H9 (cell line): ENCODE results near the gene CLIC3. TPM values are rescaled to one million over a fixed set of nuclear protein-coding genes. Genes with fewer than 3 reads are reported as not detected.

Experiments used
- DNase-seq: peaks from one replicate; pipeline ENCODE4 v3.0.0-alpha.2; 2017
- H2AFZ ChIP-seq: one replicate; pipeline ENCODE4 v1.6.1; 2013; ENCODE audit warnings: mild to moderate bottlenecking, low read length, control low read depth, moderate library complexity
- H2AK5ac ChIP-seq: 2 replicates; pipeline ENCODE4 v1.6.1; 2013; ENCODE audit warnings: low read length, control low read depth, mixed read lengths; ENCODE audit not compliant: insufficient read length
- H2BK120ac ChIP-seq: one replicate; pipeline ENCODE4 v1.6.1; 2013; ENCODE audit warnings: low read depth, mild to moderate bottlenecking, low read length, control low read depth, inconsistent platforms; ENCODE audit not compliant: poor library complexity, severe bottlenecking
- H2BK12ac ChIP-seq: 2 replicates; pipeline ENCODE4 v1.6.1; 2013; ENCODE audit warnings: low read length, control low read depth, mixed read lengths, low read depth; ENCODE audit not compliant: insufficient read length
- H2BK15ac ChIP-seq: 2 replicates; pipeline ENCODE4 v1.6.1; 2013; ENCODE audit warnings: low read depth, low read length, control low read depth
- H2BK20ac ChIP-seq: one replicate; pipeline ENCODE4 v1.6.1; 2013; ENCODE audit warnings: low read depth, mild to moderate bottlenecking, low read length, control low read depth, inconsistent platforms; ENCODE audit not compliant: poor library complexity, severe bottlenecking
- H2BK5ac ChIP-seq: 2 replicates; pipeline ENCODE4 v1.6.1; 2013; ENCODE audit warnings: low read length, control low read depth, mixed read lengths; ENCODE audit not compliant: insufficient read length
- H3K14ac ChIP-seq: 2 replicates; pipeline ENCODE4 v1.6.1; 2013; ENCODE audit warnings: low read length, control low read depth; ENCODE audit not compliant: insufficient read depth
- H3K18ac ChIP-seq: 2 replicates; pipeline ENCODE4 v1.6.1; 2013; ENCODE audit warnings: low read depth, mild to moderate bottlenecking, mixed read lengths, low read length, control low read depth; ENCODE audit not compliant: insufficient read length
- H3K23ac ChIP-seq: 2 replicates; pipeline ENCODE4 v1.6.1; 2013; ENCODE audit warnings: low read length, control low read depth, mixed read lengths, low read depth; ENCODE audit not compliant: insufficient read length
- H3K23me2 ChIP-seq: 2 replicates; pipeline ENCODE4 v1.6.1; 2013; ENCODE audit warnings: low read depth, mild to moderate bottlenecking, mixed read lengths, low read length, control low read depth; ENCODE audit not compliant: insufficient read length, poor library complexity, severe bottlenecking
- H3K27ac ChIP-seq: 2 replicates; pipeline ENCODE4 v1.5.1; 2013; ENCODE audit warnings: low read length, control low read depth, mixed read lengths, low read depth; ENCODE audit not compliant: insufficient read length
- H3K27me3 ChIP-seq: 2 replicates; pipeline ENCODE4 v1.6.1; 2013; ENCODE audit warnings: low read length, control low read depth, inconsistent platforms; ENCODE audit not compliant: insufficient read depth
- H3K4ac ChIP-seq: 2 replicates; pipeline ENCODE4 v1.6.1; 2013; ENCODE audit warnings: low read depth, mild to moderate bottlenecking, control low read depth, inconsistent platforms, low read length, moderate library complexity
- H3K4me1 ChIP-seq: 2 replicates; pipeline ENCODE4 v1.6.1; 2013; ENCODE audit warnings: low read length, control low read depth, inconsistent platforms; ENCODE audit not compliant: insufficient read depth
- H3K4me2 ChIP-seq: 2 replicates; pipeline ENCODE4 v1.6.1; 2013; ENCODE audit warnings: low read length, control low read depth, mixed read lengths; ENCODE audit not compliant: insufficient read length, insufficient read depth
- H3K56ac ChIP-seq: 2 replicates; pipeline ENCODE4 v1.6.1; 2013; ENCODE audit warnings: low read depth, mild to moderate bottlenecking, mixed read lengths, low read length, control low read depth; ENCODE audit not compliant: insufficient read length
- H3K79me1 ChIP-seq: 2 replicates; pipeline ENCODE4 v1.6.1; 2013; ENCODE audit warnings: low read depth, mild to moderate bottlenecking, moderate library complexity, low read length, control low read depth, inconsistent platforms; ENCODE audit not compliant: insufficient read depth, poor library complexity, severe bottlenecking
- H3K79me2 ChIP-seq: 2 replicates; pipeline ENCODE4 v1.6.1; 2013; ENCODE audit warnings: low read length, control low read depth, inconsistent platforms; ENCODE audit not compliant: insufficient read depth
- H3K9ac ChIP-seq: 2 replicates; pipeline ENCODE4 v1.6.1; 2013; ENCODE audit warnings: low read length, control low read depth, mixed read lengths; ENCODE audit not compliant: insufficient read length; ENCODE audit errors: extremely low read depth
- H3K9me3 ChIP-seq: one replicate; pipeline ENCODE4 v1.6.1; 2013; ENCODE audit warnings: low read depth, low read length, inconsistent platforms; ENCODE audit not compliant: control insufficient read depth
- H3T11ph ChIP-seq: one replicate; pipeline ENCODE4 v1.6.1; 2013; ENCODE audit warnings: mild to moderate bottlenecking, low read length, control low read depth, inconsistent platforms
- H4K20me1 ChIP-seq: one replicate; pipeline ENCODE4 v1.6.1; 2013; ENCODE audit not compliant: control insufficient read depth, insufficient read length, insufficient read depth
- H4K5ac ChIP-seq: 2 replicates; pipeline ENCODE4 v1.6.1; 2013; ENCODE audit warnings: low read depth, mild to moderate bottlenecking, mixed read lengths, low read length, control low read depth; ENCODE audit not compliant: insufficient read length
- H4K8ac ChIP-seq: replicated peaks from 2 replicates; pipeline ENCODE4 v1.6.1; 2013; ENCODE audit warnings: low read length, control low read depth, mixed read lengths, low read depth; ENCODE audit not compliant: insufficient read length
- H4K91ac ChIP-seq: 2 replicates; pipeline ENCODE4 v1.6.1; 2013; ENCODE audit warnings: low read depth, mild to moderate bottlenecking, moderate library complexity, mixed read lengths, low read length, control low read depth; ENCODE audit not compliant: insufficient read length
- H3K27ac Mint-ChIP-seq, 3 experiments: 2 replicates in 2 of 3; 3 replicates in 1 of 3; pipeline ENCODE4 v1.8.0; 2020 to 2021; ENCODE audit warnings: mixed read lengths in 3 of 3, mild to moderate bottlenecking in 1 of 3, moderate library complexity in 1 of 3
- H3K27me3 Mint-ChIP-seq: 2 replicates; pipeline ENCODE4 v1.8.0; 2021; ENCODE audit warnings: low read depth, mild to moderate bottlenecking, moderate library complexity, mixed read lengths
- H3K36me3 Mint-ChIP-seq, 3 experiments: 2 replicates in 2 of 3; 3 replicates in 1 of 3; pipeline ENCODE4 v1.8.0; 2020 to 2021; ENCODE audit warnings: low read depth in 3 of 3, mixed read lengths in 3 of 3; ENCODE audit not compliant: insufficient read depth in 1 of 3
- H3K4me1 Mint-ChIP-seq, 2 experiments: 2 replicates each; pipeline ENCODE4 v1.8.0; 2020; ENCODE audit warnings: mixed read lengths in 2 of 2
- H3K4me3 Mint-ChIP-seq, 2 experiments: 2 replicates in 1 of 2; 3 replicates in 1 of 2; pipeline ENCODE4 v1.8.0; 2020 to 2021; ENCODE audit warnings: mild to moderate bottlenecking in 2 of 2, mixed read lengths in 2 of 2, moderate library complexity in 1 of 2
- H3K9me3 Mint-ChIP-seq, 2 experiments: 2 replicates in 1 of 2; 3 replicates in 1 of 2; pipeline ENCODE4 v1.8.0; 2020; ENCODE audit warnings: mild to moderate bottlenecking in 2 of 2, mixed read lengths in 2 of 2, moderate library complexity in 1 of 2
- WGBS: extraction: QIAGEN DNeasy Blood & Tissue Kit; methylation state at CpG from one replicate; pipeline ENCODE4 v1.1.7; 2013; ENCODE audit warnings: missing lambda C conversion rate, low lambda C conversion rate, mixed read lengths; ENCODE audit not compliant: insufficient read length; ENCODE audit errors: extremely low coverage; 5-methylcytosine and 5-hydroxymethylcytosine counted together
- total RNA-seq: library from RNA; stranded (reverse); gene quantifications from 2 replicates; pipeline ENCODE4 v1.2.1, GENCODE V29; 2021
- TF ChIP-seq, protein P1 (sequence below): fragments of 200-600 bp; sonication (generic); conservative IDR thresholded peaks from 3 replicates; pipeline ENCODE4 v1.8.0; 2021; ENCODE audit warnings: antibody characterized with exemption, mild to moderate bottlenecking

The CLIC3 gene
- total RNA-seq, 1 experiment from 2014 or later, result 0.31 TPM

DNA sequence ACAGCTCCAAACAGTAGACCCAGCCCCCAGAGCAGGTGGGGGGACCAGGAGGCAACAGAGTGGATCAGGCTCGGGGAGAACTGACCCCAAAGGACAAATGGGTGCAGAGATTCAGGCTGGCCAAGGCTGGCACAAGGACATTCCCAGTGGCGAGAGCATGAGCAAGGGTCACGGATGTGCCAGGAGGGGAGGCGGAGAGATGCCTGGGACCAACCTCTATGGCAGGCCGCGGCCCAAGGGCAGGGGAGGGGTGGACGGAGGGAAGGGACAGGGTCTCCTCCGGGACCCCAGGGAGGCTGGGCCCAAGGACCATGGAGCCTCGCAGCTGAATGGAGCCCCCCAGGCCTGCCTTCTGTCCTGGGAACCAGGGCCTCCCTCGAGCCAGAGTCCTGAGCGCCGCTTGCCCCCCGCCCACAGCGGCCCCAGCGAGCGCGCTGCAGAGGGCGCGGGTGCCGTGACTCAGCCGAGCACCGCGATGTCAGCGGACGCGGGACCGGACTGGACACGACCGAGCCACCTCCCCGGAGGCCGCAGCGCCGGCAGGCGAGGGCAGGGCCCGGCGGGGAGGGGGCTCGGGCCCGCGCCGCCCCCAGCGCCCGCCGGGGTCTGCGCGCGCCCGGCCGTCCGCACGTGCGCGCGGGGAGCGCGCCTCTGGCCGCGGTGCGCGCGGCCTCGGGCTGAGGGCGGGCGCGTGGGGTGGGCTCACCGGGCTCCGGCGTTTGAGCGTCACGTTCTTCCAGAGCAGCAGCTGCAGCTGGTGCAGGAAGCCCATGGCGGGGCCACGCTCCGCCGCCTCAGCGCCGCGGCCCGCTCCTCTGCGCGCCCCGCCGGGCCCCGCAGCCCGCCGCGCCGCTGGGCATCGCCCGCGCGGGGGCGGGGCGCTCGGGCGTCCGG lies 31.2 kb upstream of the CLIC3 start, which contains the start of gene ABCA2:
Gene ABCA2 (minus strand): TSS at position 869 of the 894 bp plus-strand sequence. CDS start 97 bp downstream, at position 772.
- peaks cover 24% of the 10 kb centered on the region for H3K27me3 Mint-ChIP-seq
- Histone ChIP-seq H3K4me1 (no peaks in the 10 kb centered on the region), H3K23ac (no peak within 1 kb of the TSS), H3K23me2 (peaks cover 9% of the 10 kb centered on the region), H3K4ac (no peak within 1 kb of the TSS), H2BK15ac (no peak within 1 kb of the TSS), H3K27me3 (no peaks in the 10 kb centered on the region), H4K5ac (no peak within 1 kb of the TSS), H2AK5ac (no peak within 1 kb of the TSS), H2BK20ac (no peak within 1 kb of the TSS), H2BK120ac (no peak within 1 kb of the TSS), H2AFZ (no peak within 1 kb of the TSS), H3K9me3 (no peaks in the 10 kb centered on the region), H4K91ac (no peak within 1 kb of the TSS), H3K79me2 (no peaks in the 10 kb centered on the region), H3K56ac (no peak within 1 kb of the TSS), H3K14ac (no peak within 1 kb of the TSS), H3T11ph (no peak within 1 kb of the TSS), H3K27ac (no peak within 1 kb of the TSS), H3K4me2 (peak within 1 kb of the TSS; percentile 36), H4K20me1 (peaks cover 2% of the 10 kb centered on the region), H3K79me1 (no peaks in the 10 kb centered on the region), H2BK12ac (no peak within 1 kb of the TSS), H4K8ac (no peak within 1 kb of the TSS), H3K9ac (no peak within 1 kb of the TSS), H3K18ac (no peak within 1 kb of the TSS), H2BK5ac (no peak within 1 kb of the TSS)
- TF ChIP-seq, protein P1, sequence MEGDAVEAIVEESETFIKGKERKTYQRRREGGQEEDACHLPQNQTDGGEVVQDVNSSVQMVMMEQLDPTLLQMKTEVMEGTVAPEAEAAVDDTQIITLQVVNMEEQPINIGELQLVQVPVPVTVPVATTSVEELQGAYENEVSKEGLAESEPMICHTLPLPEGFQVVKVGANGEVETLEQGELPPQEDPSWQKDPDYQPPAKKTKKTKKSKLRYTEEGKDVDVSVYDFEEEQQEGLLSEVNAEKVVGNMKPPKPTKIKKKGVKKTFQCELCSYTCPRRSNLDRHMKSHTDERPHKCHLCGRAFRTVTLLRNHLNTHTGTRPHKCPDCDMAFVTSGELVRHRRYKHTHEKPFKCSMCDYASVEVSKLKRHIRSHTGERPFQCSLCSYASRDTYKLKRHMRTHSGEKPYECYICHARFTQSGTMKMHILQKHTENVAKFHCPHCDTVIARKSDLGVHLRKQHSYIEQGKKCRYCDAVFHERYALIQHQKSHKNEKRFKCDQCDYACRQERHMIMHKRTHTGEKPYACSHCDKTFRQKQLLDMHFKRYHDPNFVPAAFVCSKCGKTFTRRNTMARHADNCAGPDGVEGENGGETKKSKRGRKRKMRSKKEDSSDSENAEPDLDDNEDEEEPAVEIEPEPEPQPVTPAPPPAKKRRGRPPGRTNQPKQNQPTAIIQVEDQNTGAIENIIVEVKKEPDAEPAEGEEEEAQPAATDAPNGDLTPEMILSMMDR, result no peak
- no peak for DNase-seq
- H3K9me3 Mint-ChIP-seq, result no peaks in the 10 kb centered on the region
- H3K4me1 Mint-ChIP-seq, result peaks cover 0 to 14% of the 10 kb centered on the region in 2 experiments; a peak in 2 of 4 replicates
- H3K36me3 Mint-ChIP-seq, result no peaks in the 10 kb centered on the region
- WGBS, result no CpG with 5 or more reads among the region's 95 CpGs
- H3K27ac Mint-ChIP-seq, result no peak within 1 kb of the TSS
- H3K4me3 Mint-ChIP-seq, result peak within 1 kb of the TSS; percentile 66 to 85
